HepG2 (cell line): ENCODE results near the gene GUCA1A. TPM values are rescaled to one million over a fixed set of nuclear protein-coding genes. Genes with fewer than 3 reads are reported as not detected.

Experiments
- ATAC-seq: fragments of 200-7000 bp; cut with Tn5 transposase; 3 replicates; pipeline ENCODE4 v1.9.1; 2020; ENCODE audit warnings: mild to moderate bottlenecking, moderate library complexity
- BruUV-seq: library from RNA; stranded (reverse); fragments of 400-500 nt; replicated peaks from 2 replicates; lab custom pipeline; 2021; lab: Mats Ljungman, UMichigan
- CTCF ChIA-PET: fragments of 300-600 bp; formaldehyde crosslinking; extraction: SDS; loops from one replicate; lab custom pipeline; 2021; ENCODE audit warnings: low total read pairs, inconsistent platforms, low intra/inter-chr PET ratio; lab: Yijun Ruan, JAX
- POLR2A ChIA-PET: fragments of 350-600 bp; sonication (Branson Sonifier 250); formaldehyde crosslinking; loops from one replicate; lab custom pipeline; 2020; ENCODE audit warnings: antibody characterized with exemption, inconsistent platforms; lab: Yijun Ruan, JAX
- DNase-seq: peaks from one replicate; pipeline ENCODE4 v3.0.0-alpha.2; 2015; ENCODE audit warnings: low spot score
- FAIRE-seq: peaks from 3 replicates; lab custom pipeline; 2011; peaks lifted over from hg19 to GRCh38; lab: Jason Lieb, UNC
- H2AFZ ChIP-seq: one replicate; pipeline ENCODE4 v1.6.1; 2011; ENCODE audit warnings: low read length, inconsistent platforms
- H3K27ac ChIP-seq: fragments of 300-600 bp; 3 replicates; pipeline ENCODE4 v1.8.0; 2011; ENCODE audit warnings: mixed run types, mild to moderate bottlenecking, mixed read lengths, low read length, inconsistent platforms; ENCODE audit not compliant: insufficient read depth; ENCODE audit errors: extremely low read length
- H3K27me3 ChIP-seq, 2 experiments: fragments of 200-600 bp in 1 of 2; 2 replicates in 1 of 2; 3 replicates in 1 of 2; pipeline versions ENCODE4 v1.6.0 to v1.8.0; 2011; ENCODE audit warnings: low read length in 2 of 2, mild to moderate bottlenecking in 2 of 2, moderate library complexity in 2 of 2, inconsistent platforms in 1 of 2; ENCODE audit not compliant: insufficient read depth in 2 of 2, control insufficient read depth in 1 of 2
- H3K36me3 ChIP-seq, 2 experiments: fragments of 200-600 bp in 1 of 2; replicated peaks in 1 of 2; 2 replicates in 1 of 2; 3 replicates in 1 of 2; pipeline versions ENCODE4 v1.5.1 to v1.8.0; 2011; ENCODE audit warnings: low read length in 2 of 2, inconsistent platforms in 1 of 2; ENCODE audit not compliant: insufficient read depth in 2 of 2, control insufficient read depth in 1 of 2
- H3K4me1 ChIP-seq: 2 replicates; pipeline ENCODE4 v1.5.1; 2012; ENCODE audit warnings: low read length, inconsistent platforms; ENCODE audit not compliant: insufficient read depth
- H3K4me2 ChIP-seq: 2 replicates; pipeline ENCODE4 v1.6.0; 2011; ENCODE audit warnings: low read depth, low read length, inconsistent platforms
- H3K4me3 ChIP-seq, 3 experiments: fragments of 200-600 bp in 1 of 3; sonication (generic), shearing (Covaris generic) in 1 of 3; replicated peaks in 1 of 3; 2 replicates each; pipeline ENCODE4 v1.5.1; 2011 to 2016; ENCODE audit warnings: low read length in 3 of 3, inconsistent platforms in 2 of 3, low read depth in 2 of 3, mild to moderate bottlenecking in 2 of 3, control low read depth in 1 of 3, mixed read lengths in 1 of 3; ENCODE audit not compliant: insufficient read depth in 1 of 3
- H3K79me2 ChIP-seq: one replicate; pipeline ENCODE4 v1.6.1; 2011; ENCODE audit warnings: low read length, inconsistent platforms; ENCODE audit not compliant: insufficient read depth
- H3K9ac ChIP-seq: 2 replicates; pipeline ENCODE4 v1.6.0; 2011; ENCODE audit warnings: mild to moderate bottlenecking, low read depth, low read length, inconsistent platforms; ENCODE audit not compliant: insufficient read depth
- H3K9me3 ChIP-seq: 2 replicates; pipeline ENCODE4 v1.5.1; 2012; ENCODE audit warnings: mild to moderate bottlenecking, low read length
- H4K20me1 ChIP-seq: 2 replicates; pipeline ENCODE4 v1.6.0; 2011; ENCODE audit warnings: inconsistent platforms, mild to moderate bottlenecking, low read length, moderate library complexity; ENCODE audit not compliant: insufficient read depth
- ATRX ChIP-seq: sonication (generic); formaldehyde crosslinking; IDR thresholded peaks from 2 replicates; pipeline ENCODE4 v1.4.0; 2020; ENCODE audit warnings: missing genetic modification reagents, borderline replicate concordance
- EP300 ChIP-seq, 3 experiments: sonication (generic) in 1 of 3; formaldehyde crosslinking in 1 of 3; IDR thresholded peaks; 2 replicates each; pipeline versions ENCODE4 v1.5.1 to v1.6.1; 2011 to 2020; ENCODE audit warnings: low read depth in 2 of 3, low read length in 2 of 3, borderline replicate concordance in 1 of 3, improper control_type of control experiment in 1 of 3, mild to moderate bottlenecking in 1 of 3, missing genetic modification reagents in 1 of 3, moderate library complexity in 1 of 3
- HINFP ChIP-seq: sonication (generic); formaldehyde crosslinking; IDR thresholded peaks from 2 replicates; pipeline ENCODE4 v1.4.0; 2020; ENCODE audit warnings: low read depth, mild to moderate bottlenecking, missing genetic modification reagents
- KDM5B ChIP-seq: sonication (generic); formaldehyde crosslinking; IDR thresholded peaks from 2 replicates; pipeline ENCODE4 v1.4.0; 2020; ENCODE audit warnings: missing genetic modification reagents, mild to moderate bottlenecking, borderline replicate concordance
- RFXAP ChIP-seq: sonication (generic); formaldehyde crosslinking; IDR thresholded peaks from 2 replicates; pipeline ENCODE4 v1.4.0; 2020; ENCODE audit warnings: missing genetic modification reagents, borderline replicate concordance
- ZFP37 ChIP-seq: sonication (generic); formaldehyde crosslinking; IDR thresholded peaks from 2 replicates; pipeline ENCODE4 v1.4.0; 2020; ENCODE audit warnings: missing genetic modification reagents, borderline replicate concordance
- ZNF18 ChIP-seq: sonication (generic); formaldehyde crosslinking; IDR thresholded peaks from 2 replicates; pipeline ENCODE4 v1.8.0; 2022; ENCODE audit warnings: mild to moderate bottlenecking, missing genetic modification reagents; ENCODE audit not compliant: insufficient replicate concordance
- ZNF646 ChIP-seq: sonication (generic); formaldehyde crosslinking; IDR thresholded peaks from 2 replicates; pipeline ENCODE4 v1.9.0; 2021; ENCODE audit warnings: mild to moderate bottlenecking, missing genetic modification reagents
- ZNF768 ChIP-seq: sonication (generic); formaldehyde crosslinking; IDR thresholded peaks from 2 replicates; pipeline ENCODE4 v1.4.0; 2020; ENCODE audit warnings: missing genetic modification reagents
- WGBS: methylation state at CpG from one replicate; pipeline ENCODE4 v1.1.6; 2017; ENCODE audit warnings: low lambda C conversion rate; 5-methylcytosine and 5-hydroxymethylcytosine counted together
- in situ Hi-C: cut with HindIII; loops from 2 replicates; pipeline ENCODE4 v1.10.0; 2017; ENCODE audit warnings: low pct_unique_long_range_greater_than_20kb; ENCODE audit not compliant: extremely low pct_ligation_motif_present
- intact Hi-C: fragments of 100-400 bp; cut with micrococcal nuclease; formaldehyde crosslinking; loops from one replicate; pipeline ENCODE4 v1.10.0; 2022; ENCODE audit not compliant: unreplicated experiment
- polyA plus RNA-seq, 8 experiments: library from polyadenylated mRNA; depleted of rRNA in 3 of 8; stranded (reverse) in 7 of 8; unstranded in 1 of 8; fragments of >200 nt; fragmentation: Illumina TruSeq in 4 of 8; extraction: Trizol in 4 of 8; gene quantifications; 2 replicates each; pipeline versions ENCODE4 v1.2.1 to v1.2.3, GENCODE V29; 2011 to 2016; ENCODE audit warnings: low read depth in 4 of 8, missing spikeins in 1 of 8, mixed read lengths in 1 of 8; ENCODE audit not compliant: insufficient read depth in 1 of 8
- total RNA-seq, 5 experiments: library from RNA; depleted of rRNA; stranded (reverse); fragments of >200 nt; fragmentation: Illumina TruSeq; extraction: Trizol; gene quantifications; 2 replicates each; pipeline ENCODE4 v1.2.3, GENCODE V29; 2016; ENCODE audit warnings: low read depth in 1 of 5
- TF ChIP-seq, protein P1 (sequence below): sonication (generic); formaldehyde crosslinking; IDR thresholded peaks from 2 replicates; pipeline ENCODE4 v1.9.0; 2021; ENCODE audit warnings: missing genetic modification reagents, borderline replicate concordance

GUCA1A gene
- total and polyA plus RNA-seq, 2 of the 13 experiments (the other 11 are each of a cell fraction or from before 2014, with no cell fraction given) = not detected

DNA sequence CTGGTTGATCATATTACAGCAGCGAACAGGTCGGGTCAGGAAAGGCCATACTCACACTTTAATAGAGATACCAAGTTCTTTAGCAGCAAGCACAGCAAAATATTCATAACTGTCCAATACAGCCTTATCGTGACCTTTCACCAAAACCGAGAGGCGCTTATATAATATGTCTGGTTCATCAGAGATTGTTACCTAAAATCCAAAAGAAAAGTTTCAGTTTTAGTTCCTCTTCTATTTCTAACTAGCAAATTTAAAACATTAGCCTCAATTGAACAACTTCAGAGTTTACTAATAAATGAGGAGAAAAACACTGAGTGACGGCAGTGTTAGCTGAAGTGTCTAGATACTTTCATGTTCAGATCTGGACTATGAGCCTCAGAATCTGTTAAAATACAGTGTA, 38.6 kb downstream of the GUCA1A start (continued):
- TF ChIP-seq ZNF646 (CRISPR knock-in tag) = no peak
- no peak for TF ChIP-seq RFXAP (CRISPR knock-in tag)
- TF ChIP-seq ZNF18 = no peak

DNA sequence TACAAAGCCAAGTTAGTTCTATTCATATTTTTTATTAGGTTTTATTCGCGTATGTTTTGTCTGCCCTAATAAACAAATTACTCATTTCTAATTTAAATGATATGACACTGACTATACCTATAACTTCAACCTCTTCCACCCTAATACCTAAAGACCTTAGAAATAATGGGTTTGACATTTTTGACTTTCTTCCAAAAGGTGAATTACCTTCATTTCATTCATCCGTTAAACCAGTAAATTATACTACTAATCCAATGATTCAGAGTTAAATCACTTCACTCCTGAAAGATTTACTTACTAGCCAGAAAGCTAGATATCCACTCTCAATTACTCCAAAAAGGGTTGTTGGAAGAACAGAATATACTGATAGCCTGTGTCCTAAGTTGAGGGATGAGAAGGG, 39.3 kb downstream of the GUCA1A start:
- H3K27ac ChIP-seq = no peak overlapping the region
- intact Hi-C loops = no loop called here
- no peak overlapping the region for H3K4me2 ChIP-seq
- TF ChIP-seq KDM5B (CRISPR knock-in tag) (no peak), EP300 (IDR thresholded peaks at IDR 0.05; ENCODE audit: low read depth in 2 of 2, low read length in 2 of 2) (no peak), EP300 (CRISPR knock-in tag; IDR thresholded peaks at IDR 0.05; ENCODE audit: borderline replicate concordance) (no peak), ZFP37 (no peak), HINFP (CRISPR knock-in tag) (no peak), ZNF768 (CRISPR knock-in tag) (no peak), ATRX (CRISPR knock-in tag) (no peak)
- TF ChIP-seq, protein P1, sequence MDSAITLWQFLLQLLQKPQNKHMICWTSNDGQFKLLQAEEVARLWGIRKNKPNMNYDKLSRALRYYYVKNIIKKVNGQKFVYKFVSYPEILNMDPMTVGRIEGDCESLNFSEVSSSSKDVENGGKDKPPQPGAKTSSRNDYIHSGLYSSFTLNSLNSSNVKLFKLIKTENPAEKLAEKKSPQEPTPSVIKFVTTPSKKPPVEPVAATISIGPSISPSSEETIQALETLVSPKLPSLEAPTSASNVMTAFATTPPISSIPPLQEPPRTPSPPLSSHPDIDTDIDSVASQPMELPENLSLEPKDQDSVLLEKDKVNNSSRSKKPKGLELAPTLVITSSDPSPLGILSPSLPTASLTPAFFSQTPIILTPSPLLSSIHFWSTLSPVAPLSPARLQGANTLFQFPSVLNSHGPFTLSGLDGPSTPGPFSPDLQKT = no peak

More for the DNA sequence above, 39.3 kb downstream of the GUCA1A start:
- H2AFZ ChIP-seq = no peak overlapping the region
- H3K27me3 ChIP-seq = no peaks in the 10 kb centered on the region; a peak in 1 of 5 replicates
- ATAC-seq (no peak), DNase-seq (no peak), FAIRE-seq (no peak)
- no TSS peak for BruUV-seq
- 67% methylated on average over 3 of the region's 3 CpGs for WGBS
- H3K9me3 ChIP-seq = no peaks in the 10 kb centered on the region
- no peaks in the 10 kb centered on the region for H4K20me1 ChIP-seq
- H3K9ac ChIP-seq = no peak overlapping the region
- H3K79me2 ChIP-seq = peaks cover 19% of the 10 kb centered on the region
- ChIA-PET CTCF (no interaction called here), POLR2A (no interaction called here)
- H3K36me3 ChIP-seq = peaks cover 22 to 48% of the 10 kb centered on the region in 2 experiments
- no peak overlapping the region for H3K4me3 ChIP-seq
- in situ Hi-C loops = loop anchor here (25.0 kb wide), 1 partner anchor 425 kb away; the partner anchor contains the start of genes FRS3, PRICKLE4 and TOMM6
- peaks cover 21% of the 10 kb centered on the region for H3K4me1 ChIP-seq
